Measurements from ENCODE around the gene DKK2.
"Not testable (repeated sequence)": the region's sequence is repeated elsewhere in the genome, so short reads cannot be mapped to it uniquely, and the experiment has no call there.

Gene DKK2

DNA sequence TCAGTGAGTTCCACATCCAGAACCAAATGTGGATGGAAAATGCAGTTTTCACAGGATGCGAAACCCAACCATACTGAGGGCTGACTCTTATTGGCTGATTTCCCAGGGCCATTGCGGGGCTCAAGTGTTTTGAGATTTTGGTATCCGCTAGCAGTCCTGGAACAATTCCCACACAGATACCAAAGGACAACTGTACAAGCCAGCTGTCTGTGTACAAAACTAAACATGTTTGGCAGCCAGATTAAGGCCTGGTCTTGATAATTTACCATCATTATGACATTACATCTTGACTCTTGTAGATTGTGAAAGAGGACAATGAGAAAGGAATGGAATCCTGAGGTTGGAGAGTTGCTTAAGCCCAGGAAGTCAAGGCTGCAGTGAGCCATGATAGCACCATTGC, 121.9 kb downstream of the DKK2 start:
- DNase-seq (ENCODE audit: low read depth in 2 of 2): peak; percentile 17 to 20

DNA sequence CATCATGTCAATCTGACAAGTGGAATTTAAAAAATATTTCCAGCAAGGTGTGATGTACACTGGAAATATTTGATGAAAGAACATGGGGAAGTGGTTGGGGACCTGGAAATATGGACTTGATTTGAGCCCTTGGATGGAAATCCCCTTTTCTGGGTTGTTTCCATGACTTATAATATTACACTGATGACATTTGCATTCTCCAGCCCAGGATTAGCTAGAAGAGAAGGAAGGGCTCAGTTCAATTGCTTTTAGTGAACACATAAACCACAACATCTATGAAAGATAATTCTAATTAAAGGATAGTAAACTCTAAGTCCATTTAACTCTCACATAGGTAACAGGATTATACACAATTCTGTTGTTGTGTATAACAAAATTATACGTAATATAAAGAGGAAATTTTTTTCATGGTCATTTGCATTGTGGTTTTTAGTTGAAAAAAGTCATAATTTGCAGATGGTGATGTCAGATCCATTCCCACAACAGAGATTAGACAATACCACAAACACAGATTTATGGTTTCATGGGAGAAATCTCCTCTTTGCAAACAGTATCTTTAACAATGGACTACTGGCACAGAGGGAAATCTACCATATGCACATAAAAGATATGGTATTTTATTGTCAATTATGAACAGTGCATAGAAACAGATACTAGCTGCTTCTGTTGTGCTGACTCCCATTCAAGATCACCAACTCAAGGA, 126.5 kb downstream of the DKK2 start:
- no peak for DNase-seq (ENCODE audit: low read depth in 2 of 2)

DNA sequence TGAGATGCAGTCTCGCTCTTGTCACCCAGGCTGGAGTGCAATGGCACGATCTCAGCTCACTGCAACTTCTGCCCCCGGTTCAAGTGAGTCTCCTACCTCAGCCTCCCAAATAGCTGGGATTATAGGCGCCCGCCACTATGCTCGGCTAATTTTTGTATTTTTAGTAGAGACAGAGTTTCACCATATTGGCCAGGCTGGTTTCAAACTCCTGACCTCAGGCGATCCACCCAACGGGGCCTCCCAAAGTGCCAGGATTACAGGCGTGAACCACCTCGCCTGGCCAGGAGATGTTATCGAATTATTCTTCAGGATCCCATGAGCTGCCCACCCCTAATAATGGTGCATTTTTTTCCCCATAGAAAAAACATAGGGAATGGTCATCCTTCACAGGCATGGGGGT, 128.1 kb downstream of the DKK2 start:
- not testable (repeated sequence) for DNase-seq (ENCODE audit: low read depth in 2 of 2)

DNA sequence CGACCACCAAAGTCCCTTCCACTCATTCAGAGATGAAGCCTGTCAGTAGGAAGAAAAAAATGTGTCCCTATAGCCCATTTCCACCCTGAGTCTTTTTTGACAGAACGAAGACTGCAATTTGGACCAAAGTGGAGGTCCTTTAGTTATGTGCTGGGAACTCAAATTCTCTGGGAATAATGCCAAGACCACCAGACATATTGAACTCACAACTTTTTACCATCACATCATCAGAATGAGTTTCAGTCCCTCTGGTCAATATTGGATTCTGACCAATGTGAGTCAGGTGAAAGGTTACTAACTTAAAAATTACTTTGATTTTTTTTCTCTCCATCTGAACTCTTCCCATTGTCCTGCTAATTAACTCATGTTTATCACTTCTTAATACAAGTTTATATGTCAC, 128.9 kb downstream of the DKK2 start:
- DNase-seq (ENCODE audit: low read depth in 2 of 2): no peak

DNA sequence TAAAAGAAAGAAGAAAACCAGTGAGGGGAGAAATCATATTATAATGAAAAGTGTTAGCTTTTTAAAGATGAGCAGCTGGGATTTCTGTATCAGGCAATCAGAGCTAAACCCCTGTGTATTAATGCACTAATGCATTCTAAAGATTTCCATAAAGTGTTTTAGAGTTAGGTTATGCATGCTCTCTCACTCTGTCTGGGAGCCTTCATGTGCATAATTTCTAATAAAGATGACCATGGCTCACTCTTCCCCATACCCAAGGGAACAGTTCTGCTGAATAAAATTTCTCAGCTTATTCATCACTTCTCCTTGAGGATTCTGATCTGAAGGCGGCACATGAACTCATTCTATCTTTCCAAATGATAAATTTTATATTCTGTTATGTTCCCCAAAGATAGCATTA, 129.4 kb downstream of the DKK2 start:
- DNase-seq (ENCODE audit: low read depth in 2 of 2): no peak

DNA sequence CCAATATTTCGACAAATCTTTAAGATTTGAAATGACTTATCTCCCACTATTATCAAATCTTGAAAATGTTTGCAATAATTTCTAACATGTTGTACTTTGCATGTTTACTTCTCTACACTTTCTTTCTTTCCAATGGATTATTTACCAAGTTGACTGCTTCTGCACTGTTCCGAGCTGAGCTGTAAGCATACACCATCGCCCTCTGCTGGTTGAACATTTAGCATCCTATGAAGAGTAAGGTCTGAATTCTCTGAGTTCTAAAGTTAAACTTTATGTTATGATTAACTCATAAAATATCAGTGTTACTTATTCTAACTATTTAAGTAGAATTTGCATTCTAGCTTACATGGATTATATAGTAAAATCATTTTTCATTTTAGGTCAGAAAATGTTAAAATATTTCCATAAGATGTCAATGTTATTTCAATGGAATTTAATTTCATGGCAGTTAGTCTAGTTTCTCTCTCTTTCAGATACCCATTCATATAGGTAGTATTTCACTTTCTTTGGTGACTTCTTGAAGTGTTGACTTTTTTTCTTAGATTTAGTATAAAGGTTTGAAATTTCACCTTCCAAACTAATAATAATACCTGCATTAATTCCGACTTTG, 137.4 kb downstream of the DKK2 start:
- peak; percentile 36 to 49 for DNase-seq (ENCODE audit: low read depth in 2 of 2)

DNA sequence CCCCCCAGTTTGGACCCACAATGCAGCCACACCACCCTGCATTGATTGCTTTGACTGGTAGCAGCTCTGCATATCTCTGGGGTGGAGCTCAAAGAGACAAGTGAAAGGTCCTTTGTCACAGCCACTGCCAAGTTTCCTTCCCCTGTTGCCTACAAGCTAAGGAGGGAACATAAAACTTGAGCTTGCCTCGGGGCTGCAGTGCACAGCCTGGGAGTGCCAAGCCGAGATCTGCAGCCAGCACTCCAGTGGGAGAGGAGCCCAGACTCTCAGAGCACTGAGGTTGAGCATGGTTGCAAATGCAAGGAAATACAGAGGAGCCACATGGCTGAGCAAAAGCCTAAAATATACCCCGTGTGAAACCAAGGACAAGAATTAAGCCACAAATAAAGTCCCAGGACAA, 142.2 kb downstream of the DKK2 start:
- DNase-seq (ENCODE audit: low read depth in 2 of 2): no peak

DNA sequence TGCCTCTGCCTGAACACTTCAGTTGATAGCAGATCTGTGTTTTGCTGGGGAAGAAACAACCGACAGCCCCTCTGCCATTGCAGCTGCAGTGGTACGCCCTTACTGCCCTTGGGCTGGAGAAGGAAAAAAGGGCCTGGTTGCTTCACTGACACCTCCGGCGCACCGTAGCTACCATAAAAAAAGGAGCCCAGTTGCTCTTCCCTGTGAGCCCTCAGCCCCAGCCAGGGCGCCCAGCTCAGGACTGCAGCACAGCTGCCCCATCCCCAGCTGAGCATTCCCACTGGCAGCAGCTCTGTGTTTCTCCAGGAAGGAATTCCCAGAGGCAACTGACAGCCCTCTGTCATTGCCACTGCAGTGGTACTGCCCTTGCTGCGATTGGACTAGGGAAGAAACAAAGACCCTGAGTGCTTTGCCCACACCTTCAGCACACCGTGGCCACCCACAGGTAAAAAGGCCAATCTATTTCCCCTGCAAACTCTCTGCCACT, 142.7 kb downstream of the DKK2 start:
- no peak for DNase-seq (ENCODE audit: low read depth in 2 of 2)

DNA sequence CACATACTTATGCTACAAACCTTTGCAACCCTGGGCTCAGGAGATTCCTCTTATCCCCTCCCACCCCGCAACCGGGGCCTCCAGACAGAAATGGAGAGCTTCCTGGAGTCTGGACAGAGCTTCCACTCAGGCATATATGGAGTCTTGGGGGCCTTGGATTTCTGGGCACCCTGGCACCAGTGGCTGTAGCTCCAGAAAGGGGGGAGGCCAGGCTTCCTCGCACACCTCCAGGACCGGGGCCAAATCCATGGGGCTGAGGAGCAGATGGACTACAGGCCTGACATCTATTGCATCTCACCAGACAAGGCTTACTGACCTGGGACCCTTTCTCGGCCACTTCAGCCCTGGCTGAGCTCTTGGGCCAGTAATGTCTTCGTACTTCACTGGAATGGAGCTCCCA, 143.3 kb downstream of the DKK2 start:
- DNase-seq (ENCODE audit: low read depth in 2 of 2): no peak

DNA sequence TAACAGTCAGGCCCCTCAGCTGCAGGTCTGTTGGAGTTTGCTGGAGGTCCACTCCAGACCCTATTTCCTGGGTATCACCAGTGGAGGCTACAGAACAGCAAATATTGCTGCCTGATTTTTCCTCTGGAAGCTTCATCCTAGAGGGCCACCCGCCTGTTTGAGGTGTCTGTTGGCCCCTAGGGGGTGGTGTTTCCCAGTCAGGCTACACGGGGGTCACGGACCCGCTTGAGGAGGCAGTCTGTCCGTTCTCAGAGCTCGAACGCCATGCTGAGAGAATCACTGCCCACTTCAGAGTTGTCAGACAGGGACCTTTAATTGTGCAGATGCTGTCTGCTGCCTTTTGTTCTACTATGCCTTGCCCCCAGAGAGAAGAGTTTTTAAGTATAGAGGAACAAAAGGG, 160.8 kb downstream of the DKK2 start:
- DNase-seq (ENCODE audit: low read depth in 2 of 2): no peak
